ENCODE measurements around the gene CDKN2B. TPM values are rescaled to one million over a fixed set of nuclear protein-coding genes. Genes with fewer than 3 reads are reported as not detected.

The CDKN2B gene
- total and polyA plus RNA-seq, 2 experiments from 2014 or later, result 15.1 to 18.6 TPM

- H3K9me3 ChIP-seq (ENCODE audit: low read depth), result no peaks in the 10 kb centered on the region
- H3K4me2 ChIP-seq, result no peak overlapping the region
- DNase-seq (ENCODE audit: low spot score), result no peak
- no peaks in the 10 kb centered on the region for H3K4me1 ChIP-seq (ENCODE audit: insufficient read depth)
- TF ChIP-seq EZH2phosphoT487 (IDR thresholded peaks at IDR 0.05; ENCODE audit: low read depth, severe bottlenecking, unreplicated experiment) (no peak), CTCF (IDR thresholded peaks at IDR 0.05; ENCODE audit: poor library complexity) (no peak), EZH2 (IDR thresholded peaks at IDR 0.05; ENCODE audit: borderline replicate concordance) (no peak)
- H3K36me3 ChIP-seq (replicated peaks; ENCODE audit: insufficient read depth, low read depth), result no peaks in the 10 kb centered on the region
- no peaks in the 10 kb centered on the region for H3K9me2 ChIP-seq (replicated peaks; ENCODE audit: insufficient read depth)
- no peaks in the 10 kb centered on the region for H3K79me2 ChIP-seq
- H3K27me3 ChIP-seq, result peaks cover 94% of the 10 kb centered on the region
- H3K27ac ChIP-seq, result no peak overlapping the region
- no peaks in the 10 kb centered on the region for H4K20me1 ChIP-seq (ENCODE audit: insufficient read depth, poor library complexity, severe bottlenecking)
- no peak overlapping the region for H3K4me3 ChIP-seq
- H2AFZ ChIP-seq, result no peak overlapping the region
These were observed 25.0 kb downstream of the CDKN2B start for GRCh38 chr9:21984101-21984500.

- Histone ChIP-seq H3K9me3 (ENCODE audit: low read depth) (no peaks in the 10 kb centered on the region), H3K9me2 (replicated peaks; ENCODE audit: insufficient read depth) (no peaks in the 10 kb centered on the region), H3K27me3 (peaks cover 94% of the 10 kb centered on the region), H4K20me1 (ENCODE audit: insufficient read depth, poor library complexity, severe bottlenecking) (no peaks in the 10 kb centered on the region), H3K27ac (no peak overlapping the region), H2AFZ (no peak overlapping the region), H3K36me3 (replicated peaks; ENCODE audit: insufficient read depth, low read depth) (no peaks in the 10 kb centered on the region), H3K4me3 (no peak overlapping the region), H3K79me2 (no peaks in the 10 kb centered on the region), H3K4me2 (no peak overlapping the region), H3K4me1 (ENCODE audit: insufficient read depth) (no peaks in the 10 kb centered on the region)
- WGBS (ENCODE audit: low lambda C conversion rate, missing lambda C conversion rate), result 88% methylated on average over 1 of the region's 1 CpG
- TF ChIP-seq EZH2phosphoT487 (IDR thresholded peaks at IDR 0.05; ENCODE audit: low read depth, severe bottlenecking, unreplicated experiment) (no peak), CTCF (IDR thresholded peaks at IDR 0.05; ENCODE audit: poor library complexity) (no peak), EZH2 (IDR thresholded peaks at IDR 0.05; ENCODE audit: borderline replicate concordance) (no peak)
- DNase-seq (ENCODE audit: low spot score), result no peak
These were observed 25.6 kb downstream of the CDKN2B start for GRCh38 chr9:21983561-21983935.

DNA sequence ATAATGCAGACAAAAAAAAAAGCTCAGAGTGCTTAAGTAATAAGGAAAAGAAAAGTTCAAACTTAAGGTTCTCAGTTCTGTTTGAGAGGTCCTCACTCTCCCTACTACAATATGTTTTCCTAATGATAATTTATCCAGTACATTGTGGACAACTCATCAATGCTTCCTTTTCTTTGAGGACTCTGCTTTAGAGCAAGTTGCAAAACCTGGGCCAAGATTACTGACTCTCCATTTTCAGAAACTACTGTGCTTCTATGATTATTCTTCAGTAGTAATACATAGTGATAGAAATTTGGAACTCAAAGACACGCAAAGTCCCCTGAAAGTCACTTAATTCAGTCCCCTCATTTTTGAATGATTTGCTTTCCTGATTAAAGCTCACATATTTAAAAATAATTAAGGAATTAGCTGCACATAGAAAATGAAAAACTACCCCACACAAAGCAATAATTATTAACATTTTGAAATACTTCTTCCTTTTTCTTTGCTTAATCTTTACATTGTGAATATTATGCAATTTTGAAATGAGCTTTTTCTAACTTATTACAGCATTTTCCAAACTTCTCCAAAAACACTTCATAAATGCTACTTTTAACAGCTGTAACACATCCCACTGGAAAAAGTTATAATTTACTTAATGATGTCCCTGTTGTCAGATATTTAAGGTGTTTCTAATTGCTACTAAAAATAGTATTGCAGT lies 26.1 kb downstream of the CDKN2B start:
- Histone ChIP-seq H2AFZ (no peak overlapping the region), H3K27ac (no peak overlapping the region), H4K20me1 (ENCODE audit: insufficient read depth, poor library complexity, severe bottlenecking) (no peaks in the 10 kb centered on the region), H3K79me2 (no peaks in the 10 kb centered on the region), H3K4me1 (ENCODE audit: insufficient read depth) (no peaks in the 10 kb centered on the region), H3K27me3 (peaks cover 92% of the 10 kb centered on the region), H3K4me2 (no peak overlapping the region), H3K4me3 (no peak overlapping the region), H3K9me2 (replicated peaks; ENCODE audit: insufficient read depth) (no peaks in the 10 kb centered on the region), H3K36me3 (replicated peaks; ENCODE audit: insufficient read depth, low read depth) (no peaks in the 10 kb centered on the region), H3K9me3 (ENCODE audit: low read depth) (no peaks in the 10 kb centered on the region)
- 59% methylated on average over 1 of the region's 1 CpG for whole genome bisulfite sequencing (ENCODE audit: low lambda C conversion rate, missing lambda C conversion rate)
- TF ChIP-seq CTCF (IDR thresholded peaks at IDR 0.05; ENCODE audit: poor library complexity) (no peak), EZH2 (IDR thresholded peaks at IDR 0.05; ENCODE audit: borderline replicate concordance) (no peak), EZH2phosphoT487 (IDR thresholded peaks at IDR 0.05; ENCODE audit: low read depth, severe bottlenecking, unreplicated experiment) (no peak)
- no peak for DNase-seq (ENCODE audit: low spot score)

All from hepatocyte (in vitro differentiated cells).